ENCODE data around the gene DNER. TPM values are rescaled to one million over a fixed set of nuclear protein-coding genes. Genes with fewer than 3 reads are reported as not detected.

Gene DNER
- total and polyA plus RNA-seq, 2 donors (not counting 3 experiments of a cell fraction or from before 2014, with no cell fraction given): 0.01 TPM; not detected in 1

- Histone ChIP-seq H3K27me3 (ENCODE audit: control insufficient read depth in 2 of 2, insufficient read depth in 2 of 2, low read length in 2 of 2) (no peaks in the 10 kb centered on the region), H3K27ac (ENCODE audit: insufficient read depth, low read depth, low read length) (no peak overlapping the region), H3K9me3 (replicated peaks; ENCODE audit: control insufficient read depth, insufficient read depth, low read length) (peaks cover 4% of the 10 kb centered on the region), H3K4me2 (ENCODE audit: insufficient read depth, low read length) (no peak overlapping the region), H3K4me3 (replicated peaks in 1 of 3; ENCODE audit: insufficient read depth in 1 of 3, low read depth in 1 of 3, low read length in 3 of 3) (no peak overlapping the region), H3K4me1 (ENCODE audit: control insufficient read depth, extremely low read depth, insufficient read depth, low read length) (no peaks in the 10 kb centered on the region), H4K20me1 (replicated peaks; ENCODE audit: control insufficient read depth, extremely low read depth, insufficient read depth, low read length) (no peaks in the 10 kb centered on the region), H2AFZ (ENCODE audit: low read depth, low read length) (no peak overlapping the region), H3K79me2 (ENCODE audit: control insufficient read depth, insufficient read depth, low read length) (no peaks in the 10 kb centered on the region), H3K9me1 (replicated peaks; ENCODE audit: control insufficient read depth, extremely low read depth, insufficient read depth, low read length) (no peaks in the 10 kb centered on the region), H3K9ac (replicated peaks; ENCODE audit: extremely low read depth, insufficient read depth, low read length) (no peak overlapping the region), H3K36me3 (ENCODE audit: control insufficient read depth in 2 of 2, extremely low read depth in 1 of 2, insufficient read depth in 2 of 2, low read length in 2 of 2) (no peaks in the 10 kb centered on the region)
- FAIRE-seq (no peak), DNase-seq (ENCODE audit: low read depth, low spot score) (no peak)
- intact Hi-C loops (cut with micrococcal nuclease) (no loop called here), dilution Hi-C loops (cut with MboI; ENCODE audit: extremely low pct_ligation_motif_present, low sequenced_read_pairs) (no loop called here)
- TF ChIP-seq JUN (IDR thresholded peaks at IDR 0.05; ENCODE audit: borderline replicate concordance, insufficient read depth, insufficient read length, low read depth): no peak
- TF ChIP-seq GATA2 (IDR thresholded peaks at IDR 0.05; ENCODE audit: insufficient read depth, insufficient read length, low read depth, low read length): no peak
- no peak for TF ChIP-seq CTCF (IDR thresholded peaks at IDR 0.05; ENCODE audit: extremely low read depth in 1 of 2, insufficient read depth in 1 of 2, low read depth in 1 of 2, low read length in 2 of 2)
- CTCF ChIA-PET: no interaction called here
- POLR2A ChIA-PET: no interaction called here
- BruUV-seq (replicated peaks): no TSS peak
Measured at GRCh38 chr2:229531594-229531993, 182.8 kb downstream of the DNER start.

GRCh38 chr2:229530434-229530833 lies 183.9 kb downstream of the DNER start:
- ChIA-PET CTCF (no interaction called here), POLR2A (no interaction called here)
- dilution Hi-C loops (cut with MboI; ENCODE audit: extremely low pct_ligation_motif_present, low sequenced_read_pairs) (no loop called here), intact Hi-C loops (cut with micrococcal nuclease) (no loop called here)
- H3K9me3 ChIP-seq (replicated peaks; ENCODE audit: control insufficient read depth, insufficient read depth, low read length): peaks cover 4% of the 10 kb centered on the region
- no peaks in the 10 kb centered on the region for H3K79me2 ChIP-seq (ENCODE audit: control insufficient read depth, insufficient read depth, low read length)
- no peaks in the 10 kb centered on the region for H3K36me3 ChIP-seq (ENCODE audit: control insufficient read depth in 2 of 2, extremely low read depth in 1 of 2, insufficient read depth in 2 of 2, low read length in 2 of 2)
- no peak overlapping the region for H3K4me3 ChIP-seq (replicated peaks in 1 of 3; ENCODE audit: insufficient read depth in 1 of 3, low read depth in 1 of 3, low read length in 3 of 3)
- no peak overlapping the region for H2AFZ ChIP-seq (ENCODE audit: low read depth, low read length)
- TF ChIP-seq POLR2AphosphoS5 (IDR thresholded peaks at IDR 0.05; ENCODE audit: insufficient read depth, low read depth, low read length): no peak
- no peak for TF ChIP-seq FOS (IDR thresholded peaks at IDR 0.05; ENCODE audit: borderline replicate concordance, insufficient read depth, low read length)
- no peak for TF ChIP-seq MAX (IDR thresholded peaks at IDR 0.05; ENCODE audit: insufficient read depth, insufficient read length)
- no peak for TF ChIP-seq CTCF (IDR thresholded peaks at IDR 0.05; ENCODE audit: extremely low read depth in 1 of 2, insufficient read depth in 1 of 2, low read depth in 1 of 2, low read length in 2 of 2)
- TF ChIP-seq JUN (IDR thresholded peaks at IDR 0.05; ENCODE audit: borderline replicate concordance, insufficient read depth, insufficient read length, low read depth): no peak
- TF ChIP-seq EZH2 (IDR thresholded peaks at IDR 0.05; ENCODE audit: borderline replicate concordance, low read depth, low read length, severe bottlenecking): no peak
- TF ChIP-seq POLR2A (IDR thresholded peaks at IDR 0.05; ENCODE audit: low read depth, low read length): no peak
- no peak for TF ChIP-seq MYC (IDR thresholded peaks at IDR 0.05; ENCODE audit: low read depth, low read length)
- no peak for TF ChIP-seq GATA2 (IDR thresholded peaks at IDR 0.05; ENCODE audit: insufficient read depth, insufficient read length, low read depth, low read length)
- no peaks in the 10 kb centered on the region for H3K27me3 ChIP-seq (ENCODE audit: control insufficient read depth in 2 of 2, insufficient read depth in 2 of 2, low read length in 2 of 2)
- DNase-seq (ENCODE audit: low read depth, low spot score) (no peak), FAIRE-seq (no peak)
- H3K4me2 ChIP-seq (ENCODE audit: insufficient read depth, low read length): no peak overlapping the region
- no peak overlapping the region for H3K9ac ChIP-seq (replicated peaks; ENCODE audit: extremely low read depth, insufficient read depth, low read length)
- no peaks in the 10 kb centered on the region for H4K20me1 ChIP-seq (replicated peaks; ENCODE audit: control insufficient read depth, extremely low read depth, insufficient read depth, low read length)
- H3K9me1 ChIP-seq (replicated peaks; ENCODE audit: control insufficient read depth, extremely low read depth, insufficient read depth, low read length): no peaks in the 10 kb centered on the region
- H3K27ac ChIP-seq (ENCODE audit: insufficient read depth, low read depth, low read length): no peak overlapping the region
- BruUV-seq (replicated peaks): no TSS peak
- H3K4me1 ChIP-seq (ENCODE audit: control insufficient read depth, extremely low read depth, insufficient read depth, low read length): no peaks in the 10 kb centered on the region
